ENCODE data around the gene NSL1. TPM values are rescaled to one million over a fixed set of nuclear protein-coding genes. Genes with fewer than 3 reads are reported as not detected.
A peak's percentile ranks its signal among the peaks of the same experiment; 100 is the strongest.
"Not testable (repeated sequence)": the region's sequence is repeated elsewhere in the genome, so short reads cannot be mapped to it uniquely, and the experiment has no call there.

The NSL1 gene
- total RNA-seq, 1 experiment from 2014 or later, result 50.3 TPM

GRCh38 chr1:212752934-212753497, 38.6 kb downstream of the NSL1 start:
- DNase-seq (ENCODE audit: extremely low read depth, low read depth), result no peak

- DNase-seq (ENCODE audit: extremely low read depth, low read depth), result no peak
Measured at GRCh38 chr1:212752252-212752933, 39.2 kb downstream of the NSL1 start.

GRCh38 chr1:212749821-212750535, 41.6 kb downstream of the NSL1 start:
- peak; percentile 78 for DNase-seq (ENCODE audit: extremely low read depth, low read depth)

GRCh38 chr1:212746546-212746945, 45.0 kb downstream of the NSL1 start:
- DNase-seq (ENCODE audit: extremely low read depth, low read depth), result no peak

- DNase-seq (ENCODE audit: extremely low read depth, low read depth), result no peak
Measured at GRCh38 chr1:212745303-212745702, 46.3 kb downstream of the NSL1 start.

- no peak for DNase-seq (ENCODE audit: extremely low read depth, low read depth)
Measured at GRCh38 chr1:212743901-212744475, 47.6 kb downstream of the NSL1 start.

GRCh38 chr1:212738330-212738729, 53.2 kb downstream of the NSL1 start:
- no peak for DNase-seq (ENCODE audit: extremely low read depth, low read depth)

- no peak for DNase-seq (ENCODE audit: extremely low read depth, low read depth)
Measured at GRCh38 chr1:212737559-212737958, 54.0 kb downstream of the NSL1 start.

- no peak for DNase-seq (ENCODE audit: extremely low read depth, low read depth)
Measured at GRCh38 chr1:212733109-212733508, 58.5 kb downstream of the NSL1 start.

- DNase-seq (ENCODE audit: extremely low read depth, low read depth), result no peak
Measured at GRCh38 chr1:212731630-212732029, 59.9 kb downstream of the NSL1 start.

GRCh38 chr1:212728606-212729005, 63.0 kb downstream of the NSL1 start:
- no peak for DNase-seq (ENCODE audit: extremely low read depth, low read depth)

- no peak for DNase-seq (ENCODE audit: extremely low read depth, low read depth)
Measured at GRCh38 chr1:212727386-212728181, 64.0 kb downstream of the NSL1 start.

GRCh38 chr1:212724679-212725078, 66.9 kb downstream of the NSL1 start:
- not testable (repeated sequence) for DNase-seq (ENCODE audit: extremely low read depth, low read depth)

GRCh38 chr1:212722270-212722957, 69.2 kb downstream of the NSL1 start:
- no peak for DNase-seq (ENCODE audit: extremely low read depth, low read depth)

GRCh38 chr1:212721388-212722247, 70.0 kb downstream of the NSL1 start:
- DNase-seq (ENCODE audit: extremely low read depth, low read depth), result no peak

GRCh38 chr1:212719633-212720032, 71.9 kb downstream of the NSL1 start:
- DNase-seq (ENCODE audit: extremely low read depth, low read depth), result no peak

- no peak for DNase-seq (ENCODE audit: extremely low read depth, low read depth)
Measured at GRCh38 chr1:212718499-212718898, 73.1 kb downstream of the NSL1 start.

GRCh38 chr1:212716161-212716560, 75.4 kb downstream of the NSL1 start:
- DNase-seq (ENCODE audit: extremely low read depth, low read depth), result no peak

GRCh38 chr1:212713465-212714136, 78.0 kb downstream of the NSL1 start:
- no peak for DNase-seq (ENCODE audit: extremely low read depth, low read depth)

Data from NCI-H460 (cell line).